Erythroblast (primary cell): ENCODE measurements around the gene LRRC56.

ENCODE experiments used
- GATA1 ChIP-seq: IDR thresholded peaks from 2 replicates; pipeline ENCODE4 v1.6.1; 2011; ENCODE audit warnings: low read depth, mild to moderate bottlenecking, control low read depth, low read length, moderate library complexity
- POLR2A ChIP-seq: IDR thresholded peaks from 2 replicates; pipeline ENCODE4 v1.6.1; 2011; ENCODE audit warnings: mild to moderate bottlenecking, low read length

DNA sequence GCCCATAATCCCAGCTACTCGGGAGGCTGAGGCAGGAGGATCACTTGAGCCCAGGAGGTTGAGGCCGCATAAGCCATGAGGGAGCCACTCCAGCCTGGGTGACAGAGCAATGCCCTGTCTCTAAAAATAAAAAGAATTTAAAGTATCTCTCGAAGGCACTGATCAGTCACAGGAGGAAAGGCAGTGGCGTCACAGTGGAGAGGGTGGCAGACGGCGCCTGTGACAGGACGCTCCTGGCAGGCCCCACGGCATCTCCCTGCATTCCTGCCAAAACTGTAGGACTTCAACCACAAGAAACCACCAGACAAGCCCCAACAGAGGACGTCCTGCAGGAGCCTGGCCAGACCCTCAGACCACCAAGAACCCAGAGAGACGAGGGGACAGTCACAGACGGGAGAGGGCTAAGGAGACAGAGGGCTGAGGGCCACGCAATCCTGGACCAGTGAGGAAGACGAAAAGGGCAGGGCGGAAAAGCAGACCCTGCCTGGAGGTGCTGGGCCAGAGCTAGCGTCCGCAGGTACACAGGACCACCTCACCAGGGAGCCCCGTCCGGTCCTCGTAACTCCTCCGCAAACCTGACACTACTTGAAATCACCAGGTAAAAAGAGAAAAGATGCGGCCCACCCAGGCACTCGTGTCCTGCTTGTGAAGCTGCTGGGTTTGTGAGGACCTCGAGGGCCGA lies 36.2 kb upstream of the LRRC56 start:
- no peak for TF ChIP-seq POLR2A
- TF ChIP-seq GATA1 = no peak
